Activated naive CD4-positive, alpha-beta T cell treated with anti-CD3 and anti-CD28 coated beads, Interleukin-2, amount 50 U/mL, for 16 hours (primary cell): ENCODE data around the gene COQ7.

Experiments
- DNase-seq: peaks from one replicate; pipeline ENCODE4 v3.0.0-alpha.2; 2020

The COQ7 gene

DNA sequence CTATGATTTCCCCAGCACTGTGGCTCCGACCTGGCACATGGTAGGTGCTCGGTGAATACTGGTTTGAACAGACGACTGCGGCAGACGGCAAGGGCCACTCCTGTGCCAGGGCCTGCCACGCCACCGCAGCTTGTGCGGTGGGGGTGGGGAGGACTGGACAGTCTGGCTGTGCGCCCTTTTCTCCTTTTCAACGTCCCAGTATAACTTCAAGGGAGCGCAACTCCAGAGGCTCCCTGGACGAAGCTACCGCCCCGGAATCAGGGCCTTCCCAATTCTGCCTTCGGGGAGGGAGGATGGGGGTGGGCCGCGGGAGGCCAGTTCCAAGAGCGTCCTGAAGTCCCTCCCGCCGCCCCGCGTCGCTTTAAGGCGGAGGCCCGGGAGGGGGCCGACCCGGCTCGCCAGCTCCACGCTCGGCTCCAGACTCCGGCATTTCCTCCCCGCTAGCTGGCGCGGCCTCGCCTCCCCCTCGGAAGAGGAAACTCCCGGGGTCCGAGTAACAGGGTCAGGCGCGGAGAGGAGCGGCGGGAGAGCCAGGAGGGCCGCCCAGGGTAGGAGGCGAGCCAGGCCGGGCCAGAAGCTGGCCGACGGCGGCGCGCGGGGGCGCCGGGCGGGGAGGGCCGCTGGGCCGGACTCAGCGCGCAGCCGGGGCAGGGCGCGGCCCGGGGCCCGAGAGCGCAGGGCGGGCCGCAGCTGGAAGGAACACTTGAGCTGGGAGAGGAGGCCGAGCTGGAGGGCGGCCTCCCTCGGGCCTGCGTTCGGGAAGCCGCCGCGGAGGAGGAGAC is 46.4 kb downstream of the COQ7 start, which contains the start of gene ITPRIPL2:
Gene ITPRIPL2 (plus strand): TSS at position 388 of the 782 bp plus-strand sequence. CDS start 498 bp downstream, outside the sequence.
- no peak for DNase-seq

DNA sequence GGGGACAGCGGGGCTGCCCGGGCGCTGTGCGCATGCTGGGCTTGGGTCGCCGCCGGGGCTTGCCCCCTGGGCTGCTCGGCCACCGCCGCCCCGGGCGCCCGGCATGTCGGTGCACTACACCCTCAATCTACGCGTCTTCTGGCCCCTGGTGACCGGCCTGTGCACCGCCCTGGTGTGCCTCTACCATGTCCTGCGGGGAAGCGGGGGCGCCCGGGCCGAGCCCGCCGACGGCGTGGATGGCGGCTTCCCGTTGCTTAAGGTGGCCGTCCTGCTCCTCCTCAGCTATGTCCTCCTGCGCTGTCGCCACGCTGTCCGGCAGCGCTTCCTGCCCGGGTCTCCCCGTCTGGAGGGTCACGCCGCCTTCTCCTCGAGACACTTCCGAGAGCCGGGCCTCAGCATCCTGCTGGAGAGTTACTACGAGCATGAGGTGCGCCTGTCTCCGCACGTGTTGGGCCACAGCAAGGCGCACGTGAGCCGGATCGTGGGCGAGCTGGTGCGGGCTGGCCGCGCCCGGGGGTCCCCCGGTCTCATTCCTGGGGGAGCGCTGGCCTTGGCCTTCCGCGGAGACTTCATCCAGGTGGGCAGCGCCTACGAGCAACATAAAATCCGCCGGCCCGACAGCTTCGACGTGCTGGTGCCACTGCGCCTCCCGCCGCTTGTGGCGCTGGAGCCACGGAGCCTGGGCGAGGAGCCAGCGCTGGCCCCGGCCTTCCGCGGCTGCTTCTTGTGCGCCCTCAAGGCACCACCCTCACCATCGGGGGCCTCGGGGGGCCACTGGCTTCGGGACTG is 47.1 kb downstream of the COQ7 start:
- no peak for DNase-seq

DNA sequence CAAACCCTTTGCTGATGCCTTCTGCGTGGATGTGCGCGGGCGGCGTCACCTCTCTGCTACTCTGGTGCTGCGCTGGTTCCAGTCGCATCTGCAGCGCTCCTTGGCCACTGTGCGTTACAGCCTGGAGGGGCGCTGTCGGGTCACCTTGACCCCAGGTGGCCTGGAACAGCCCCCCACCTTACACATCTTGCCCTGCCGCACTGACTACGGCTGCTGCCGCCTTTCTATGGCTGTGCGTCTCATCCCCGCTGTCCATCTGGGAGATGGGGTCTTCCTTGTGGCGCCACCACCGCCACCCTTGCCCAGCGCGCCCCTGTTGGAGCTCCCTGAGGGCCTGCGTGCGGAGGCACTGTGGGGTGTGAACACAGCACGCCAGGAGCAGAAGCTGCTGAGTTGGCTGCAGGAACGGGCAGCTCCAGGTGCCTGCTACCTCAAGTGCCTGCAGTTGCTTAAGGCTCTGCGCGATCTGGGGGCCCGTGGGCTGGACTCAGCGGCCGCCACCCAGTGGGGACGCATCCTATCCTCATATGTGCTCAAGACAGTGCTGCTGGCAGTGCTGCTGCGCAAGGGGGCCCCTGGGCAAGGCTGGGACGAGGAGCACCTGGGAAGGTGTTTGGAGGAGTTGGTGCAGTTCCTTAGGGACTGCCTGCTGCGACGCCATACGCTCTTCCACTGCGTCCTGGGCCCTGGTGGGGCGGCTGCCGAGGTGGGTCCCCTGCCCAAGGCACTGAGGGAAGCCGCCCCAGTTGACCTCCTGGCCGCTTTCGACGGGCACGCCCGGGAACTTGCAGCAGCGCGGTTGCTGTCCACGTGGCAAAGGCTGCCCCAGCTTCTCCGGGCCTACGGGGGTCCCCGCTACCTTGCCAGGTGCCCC is 48.0 kb downstream of the COQ7 start:
- no peak for DNase-seq

DNA sequence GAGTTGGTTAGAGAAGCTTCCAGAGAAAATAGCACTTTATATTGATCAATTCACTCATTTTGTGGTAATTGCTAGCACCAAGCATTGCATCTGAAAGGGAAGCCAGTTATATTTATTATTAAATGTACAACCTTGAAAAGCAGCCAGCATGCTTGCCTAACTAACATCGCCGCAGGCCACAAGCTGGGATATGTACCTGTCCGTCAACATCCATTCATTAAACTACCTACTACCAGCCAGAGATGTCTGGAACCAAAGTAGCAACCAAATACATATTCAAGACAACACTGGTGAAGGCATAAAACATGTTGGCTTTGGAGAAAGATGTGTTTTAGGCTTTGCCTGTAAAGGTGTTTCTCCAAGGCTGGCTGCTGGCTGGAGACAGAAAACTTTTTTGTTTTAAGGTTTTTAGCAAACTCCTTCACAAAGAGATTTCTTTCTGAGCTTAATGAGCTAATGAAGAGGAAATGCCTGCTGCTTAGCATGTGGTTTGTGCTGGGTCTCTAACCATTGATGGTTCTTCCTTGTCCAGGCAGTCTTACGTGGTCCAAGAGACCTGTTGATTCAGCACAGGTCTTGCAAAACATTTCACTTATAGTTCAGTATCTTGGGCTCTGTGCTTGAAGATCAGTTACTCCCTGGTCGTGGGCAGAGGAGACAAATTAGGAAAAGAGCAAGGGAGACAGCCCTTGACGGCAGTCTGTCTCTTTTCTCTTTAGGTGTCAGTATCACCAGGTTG is 49.5 kb downstream of the COQ7 start:
- DNase-seq, result no peak

DNA sequence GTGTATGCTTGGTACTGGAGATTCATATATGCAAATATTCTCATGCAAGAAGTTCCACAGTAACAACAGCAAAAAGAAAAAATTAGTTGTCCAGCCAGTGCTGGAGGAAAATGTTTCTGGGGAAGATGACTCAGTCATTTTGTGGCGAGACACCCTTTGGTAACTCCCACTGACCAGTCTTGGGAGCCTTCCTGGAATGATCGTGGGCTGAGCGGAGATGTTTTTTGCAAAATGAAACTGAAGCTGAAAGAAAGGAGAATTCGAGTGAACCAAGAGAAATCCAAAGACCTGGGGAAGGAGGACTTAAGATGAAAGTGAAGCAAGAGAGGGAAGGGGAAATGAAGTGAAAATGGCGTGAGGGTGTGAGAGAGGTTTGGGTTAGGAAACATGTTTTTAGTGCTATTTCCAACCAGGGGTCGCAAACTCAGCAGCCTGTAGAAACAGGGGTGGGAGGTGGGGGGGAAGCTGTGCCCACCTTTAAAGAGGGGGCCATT is 51.6 kb downstream of the COQ7 start:
- no peak for DNase-seq

DNA sequence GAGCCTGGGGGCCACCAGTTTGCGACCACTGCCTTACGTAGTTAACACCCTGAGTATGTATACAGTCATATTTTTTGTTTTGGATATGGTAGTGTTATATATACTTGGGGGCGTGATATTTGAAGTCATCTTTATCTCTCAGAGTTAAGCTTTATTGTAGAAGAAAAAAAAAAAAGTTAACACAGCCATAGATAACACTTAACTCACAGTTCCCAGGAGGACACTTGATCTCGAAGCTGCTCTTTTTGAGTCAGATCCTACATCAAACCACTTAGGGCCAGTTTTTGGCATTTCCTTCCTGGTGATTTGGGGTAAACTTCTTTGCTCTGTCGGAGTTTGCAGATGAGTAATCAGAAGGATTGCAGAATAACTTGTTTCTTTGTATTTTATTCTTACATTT is 52.1 kb downstream of the COQ7 start:
- DNase-seq, result no peak

DNA sequence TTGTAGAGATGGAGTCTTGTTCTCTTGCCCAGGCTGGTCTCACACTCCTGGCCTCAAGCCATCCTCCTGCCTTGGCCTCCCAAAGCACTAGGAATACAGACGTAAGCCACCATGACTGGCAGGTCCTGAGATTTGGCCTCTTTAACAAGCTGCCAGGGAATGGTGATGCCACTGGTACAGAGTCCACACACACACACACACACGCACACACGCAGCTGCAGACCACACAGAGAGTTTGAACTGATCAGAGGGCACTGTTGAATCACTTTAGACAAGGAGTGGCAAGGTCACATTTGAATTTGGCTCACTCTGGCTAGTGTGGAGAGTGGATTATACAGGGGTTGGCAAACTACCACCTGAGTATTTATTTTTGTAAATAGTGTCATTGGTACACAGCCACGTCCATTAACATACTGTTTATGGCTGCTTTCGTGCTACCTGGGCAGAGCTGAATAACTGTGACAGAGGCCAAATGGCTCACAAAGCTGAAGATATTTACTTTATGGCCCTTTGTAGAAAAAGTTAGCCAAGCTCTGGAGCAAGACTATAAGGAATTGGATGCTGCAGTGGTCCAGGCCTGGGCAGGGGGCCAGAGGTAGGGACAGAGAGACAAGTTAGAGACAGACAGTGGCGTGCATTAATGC is 56.2 kb downstream of the COQ7 start:
- no peak for DNase-seq

DNA sequence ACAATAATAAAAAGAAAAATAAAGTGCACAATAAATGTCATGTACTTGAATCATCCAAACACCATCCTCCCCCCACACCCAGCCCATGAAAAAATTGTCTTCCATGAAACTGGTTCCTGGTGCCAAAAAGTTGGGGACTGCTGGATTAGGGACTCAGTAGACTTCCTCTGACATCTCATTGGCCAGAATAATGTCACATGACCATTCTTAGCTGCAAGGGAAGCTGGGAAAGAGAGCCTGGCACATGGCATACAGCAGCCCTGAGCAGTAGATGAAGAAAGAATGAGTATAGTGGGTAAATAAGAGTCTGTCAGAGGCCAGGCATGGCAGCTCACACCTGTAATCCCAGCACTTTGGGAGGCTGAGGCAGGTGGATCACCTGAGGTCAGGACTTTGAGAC is 58.9 kb downstream of the COQ7 start:
- DNase-seq, result no peak

DNA sequence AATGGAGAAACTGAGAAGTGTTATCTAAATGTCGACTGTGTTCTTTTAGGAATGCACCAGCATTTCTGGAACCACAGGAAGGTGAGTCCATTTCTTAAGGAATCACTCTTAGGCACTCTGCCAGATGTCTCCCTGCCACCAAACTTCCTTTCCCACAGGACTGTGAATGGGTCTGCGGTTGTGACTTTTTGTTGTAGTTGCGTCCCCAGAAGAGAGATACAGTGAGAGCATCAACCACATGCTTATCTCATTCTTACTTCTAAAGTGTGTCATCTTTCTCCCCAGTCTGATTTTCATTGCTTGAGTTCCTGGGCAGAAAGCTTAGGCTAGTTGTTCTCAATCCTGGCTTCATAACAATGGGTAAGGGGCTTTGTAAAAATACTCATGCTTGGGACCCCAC is 59.8 kb downstream of the COQ7 start:
- no peak for DNase-seq

DNA sequence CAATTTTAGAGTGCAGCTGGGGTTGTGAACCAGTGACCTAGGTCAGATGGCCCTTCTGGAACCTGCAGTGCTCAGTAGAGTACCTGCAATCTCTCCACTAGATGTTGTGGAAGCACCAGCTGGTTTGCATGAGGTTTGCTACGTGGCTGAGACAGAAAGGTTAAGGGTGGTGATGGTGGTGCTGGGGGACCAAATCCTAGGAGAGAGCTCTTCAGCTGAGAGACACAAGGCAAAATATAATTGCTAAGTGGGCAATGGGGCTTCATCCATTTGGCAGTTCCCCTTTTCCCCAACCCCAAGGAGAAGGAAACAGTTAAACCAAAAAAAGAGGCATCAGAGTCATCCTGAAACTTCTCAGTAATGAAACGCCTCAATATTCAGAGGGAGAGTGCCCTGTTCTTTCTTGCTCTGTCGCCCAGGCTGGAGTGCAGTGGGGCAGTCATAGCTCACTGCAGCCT is 60.3 kb downstream of the COQ7 start:
- no peak for DNase-seq

DNA sequence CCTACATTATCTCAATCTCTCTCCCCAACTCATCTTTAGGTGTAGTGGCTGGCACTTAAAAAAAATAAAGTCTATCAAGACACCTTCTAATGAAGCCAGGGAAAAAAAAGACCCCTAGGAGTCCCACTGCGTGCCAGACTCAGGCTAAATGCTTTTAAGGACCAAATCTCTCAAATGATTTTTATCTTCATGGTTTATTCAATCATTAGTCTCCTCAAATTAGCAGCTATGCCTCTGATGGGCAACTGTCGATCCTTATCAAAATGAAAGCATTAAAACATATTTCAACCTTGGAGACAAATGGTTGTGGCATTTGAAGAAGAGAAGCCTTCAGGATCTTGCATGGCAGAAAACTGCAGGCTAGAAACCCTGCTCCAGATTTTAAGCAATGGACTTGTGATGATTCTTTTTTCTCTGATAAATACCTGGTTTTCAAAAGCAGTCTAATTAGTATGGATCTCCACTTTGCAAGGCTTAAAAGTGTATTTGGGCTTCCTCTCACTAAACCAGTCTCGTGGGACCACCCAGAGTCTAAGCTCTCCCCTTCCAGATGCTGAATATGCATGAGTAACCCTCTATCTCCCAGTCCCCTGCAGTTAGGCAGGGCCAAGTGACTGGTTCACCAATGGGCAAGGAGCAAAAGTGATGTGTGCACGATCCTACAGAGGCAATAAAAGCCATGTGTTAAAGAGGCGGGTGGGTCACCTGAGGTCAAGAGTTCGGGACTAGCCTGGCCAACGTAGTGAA is 61.2 kb downstream of the COQ7 start:
- no peak for DNase-seq
